ENCODE data around the gene CACNA1G.
A peak's percentile ranks its signal among the peaks of the same experiment; 100 is the strongest.

CACNA1G gene

DNA sequence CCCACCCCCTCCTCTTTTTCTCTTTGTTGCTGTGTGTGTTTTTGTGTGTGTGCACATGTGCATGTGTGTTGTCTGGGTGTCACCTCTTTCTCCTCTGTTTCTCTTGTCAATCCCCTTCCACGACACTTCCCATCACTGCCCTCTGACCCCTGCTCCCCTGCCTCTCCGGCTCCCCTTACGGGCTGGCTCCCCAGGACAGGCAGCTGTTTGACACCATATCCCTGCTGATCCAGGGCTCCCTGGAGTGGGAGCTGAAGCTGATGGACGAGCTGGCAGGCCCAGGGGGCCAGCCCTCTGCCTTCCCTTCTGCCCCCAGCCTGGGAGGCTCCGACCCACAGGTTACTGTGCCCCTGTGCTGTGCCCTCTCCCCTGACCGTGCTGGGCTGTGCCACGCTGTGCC lies 59.0 kb downstream of the CACNA1G start:
- no peak for DNase-seq (ENCODE audit: extremely low read depth, low read depth)
- TF ChIP-seq, protein P1, sequence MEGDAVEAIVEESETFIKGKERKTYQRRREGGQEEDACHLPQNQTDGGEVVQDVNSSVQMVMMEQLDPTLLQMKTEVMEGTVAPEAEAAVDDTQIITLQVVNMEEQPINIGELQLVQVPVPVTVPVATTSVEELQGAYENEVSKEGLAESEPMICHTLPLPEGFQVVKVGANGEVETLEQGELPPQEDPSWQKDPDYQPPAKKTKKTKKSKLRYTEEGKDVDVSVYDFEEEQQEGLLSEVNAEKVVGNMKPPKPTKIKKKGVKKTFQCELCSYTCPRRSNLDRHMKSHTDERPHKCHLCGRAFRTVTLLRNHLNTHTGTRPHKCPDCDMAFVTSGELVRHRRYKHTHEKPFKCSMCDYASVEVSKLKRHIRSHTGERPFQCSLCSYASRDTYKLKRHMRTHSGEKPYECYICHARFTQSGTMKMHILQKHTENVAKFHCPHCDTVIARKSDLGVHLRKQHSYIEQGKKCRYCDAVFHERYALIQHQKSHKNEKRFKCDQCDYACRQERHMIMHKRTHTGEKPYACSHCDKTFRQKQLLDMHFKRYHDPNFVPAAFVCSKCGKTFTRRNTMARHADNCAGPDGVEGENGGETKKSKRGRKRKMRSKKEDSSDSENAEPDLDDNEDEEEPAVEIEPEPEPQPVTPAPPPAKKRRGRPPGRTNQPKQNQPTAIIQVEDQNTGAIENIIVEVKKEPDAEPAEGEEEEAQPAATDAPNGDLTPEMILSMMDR (IDR thresholded peaks at IDR 0.05; ENCODE audit: low read depth, low read length, missing control alignments), result no peak
- no peak overlapping the region for H3K4me3 ChIP-seq (replicated peaks; ENCODE audit: low read depth, low read length)

DNA sequence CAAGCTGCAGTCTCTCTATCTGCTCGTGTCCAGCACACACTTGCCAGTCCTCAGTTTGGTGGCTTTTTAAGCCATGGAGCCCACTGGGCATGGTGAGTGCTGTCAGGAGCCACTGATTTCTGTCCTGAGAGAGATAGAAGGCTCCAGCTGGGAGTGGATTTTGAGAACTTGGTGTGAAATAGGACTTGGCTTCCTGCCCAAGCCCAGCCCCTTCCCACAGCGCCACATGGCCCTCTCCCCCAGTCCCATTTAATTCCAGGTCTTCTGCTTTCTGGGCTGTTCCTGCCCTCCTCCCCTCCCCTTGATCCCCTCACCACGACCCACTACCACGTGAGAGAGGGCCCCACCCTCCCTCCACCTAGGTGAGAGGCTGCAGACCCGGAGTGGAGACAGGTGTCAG lies 59.7 kb downstream of the CACNA1G start:
- DNase-seq (ENCODE audit: extremely low read depth, low read depth), result no peak
- TF ChIP-seq, protein P1 (IDR thresholded peaks at IDR 0.05; ENCODE audit: low read depth, low read length, missing control alignments), result no peak
- H3K4me3 ChIP-seq (replicated peaks; ENCODE audit: low read depth, low read length), result no peak overlapping the region

DNA sequence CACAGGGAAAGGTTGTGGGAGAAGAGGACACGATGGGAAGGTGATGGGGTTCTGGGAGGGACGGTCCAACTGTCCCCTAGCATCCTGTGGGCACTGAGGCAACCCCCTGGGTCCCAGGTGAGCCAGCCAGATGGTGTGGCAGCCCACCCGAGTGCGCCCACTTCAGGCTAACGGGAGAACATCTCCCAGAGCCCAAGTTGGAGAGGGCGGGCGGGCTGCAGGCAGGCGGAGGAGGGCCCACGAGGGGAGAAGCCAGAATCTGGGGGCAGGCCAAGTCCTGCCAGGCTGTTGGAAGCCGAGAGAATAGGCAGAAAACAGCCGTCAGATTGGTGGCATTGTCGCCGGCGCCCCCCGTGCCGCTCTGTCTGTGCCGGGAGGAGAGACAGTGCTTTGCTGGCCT lies 60.3 kb downstream of the CACNA1G start:
- TF ChIP-seq, protein P1 (IDR thresholded peaks at IDR 0.05; ENCODE audit: low read depth, low read length, missing control alignments), result peak; percentile 24
- DNase-seq (ENCODE audit: extremely low read depth, low read depth), result no peak
- no peak overlapping the region for H3K4me3 ChIP-seq (replicated peaks; ENCODE audit: low read depth, low read length)

DNA sequence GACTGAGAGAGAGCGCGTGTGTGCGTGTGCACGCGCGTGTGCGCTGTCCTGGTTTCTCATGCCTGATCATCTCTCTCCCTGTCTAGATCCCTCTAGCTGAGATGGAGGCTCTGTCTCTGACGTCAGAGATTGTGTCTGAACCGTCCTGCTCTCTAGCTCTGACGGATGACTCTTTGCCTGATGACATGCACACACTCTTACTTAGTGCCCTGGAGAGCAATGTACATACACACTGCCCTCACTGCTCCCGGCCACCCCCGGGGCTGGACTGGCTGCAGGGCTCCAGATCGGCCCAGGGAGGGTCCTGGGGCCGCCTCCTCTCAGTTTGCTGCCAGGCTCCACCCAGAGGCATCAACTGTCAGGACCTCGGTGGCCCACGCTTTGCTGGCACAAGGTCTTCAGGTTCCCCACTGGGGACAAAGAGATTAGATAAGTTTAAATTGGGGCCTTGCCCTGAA lies 61.1 kb downstream of the CACNA1G start:
- TF ChIP-seq, protein P1 (IDR thresholded peaks at IDR 0.05; ENCODE audit: low read depth, low read length, missing control alignments), result no peak
- DNase-seq (ENCODE audit: extremely low read depth, low read depth), result no peak
- H3K4me3 ChIP-seq (replicated peaks; ENCODE audit: low read depth, low read length), result no peak overlapping the region

DNA sequence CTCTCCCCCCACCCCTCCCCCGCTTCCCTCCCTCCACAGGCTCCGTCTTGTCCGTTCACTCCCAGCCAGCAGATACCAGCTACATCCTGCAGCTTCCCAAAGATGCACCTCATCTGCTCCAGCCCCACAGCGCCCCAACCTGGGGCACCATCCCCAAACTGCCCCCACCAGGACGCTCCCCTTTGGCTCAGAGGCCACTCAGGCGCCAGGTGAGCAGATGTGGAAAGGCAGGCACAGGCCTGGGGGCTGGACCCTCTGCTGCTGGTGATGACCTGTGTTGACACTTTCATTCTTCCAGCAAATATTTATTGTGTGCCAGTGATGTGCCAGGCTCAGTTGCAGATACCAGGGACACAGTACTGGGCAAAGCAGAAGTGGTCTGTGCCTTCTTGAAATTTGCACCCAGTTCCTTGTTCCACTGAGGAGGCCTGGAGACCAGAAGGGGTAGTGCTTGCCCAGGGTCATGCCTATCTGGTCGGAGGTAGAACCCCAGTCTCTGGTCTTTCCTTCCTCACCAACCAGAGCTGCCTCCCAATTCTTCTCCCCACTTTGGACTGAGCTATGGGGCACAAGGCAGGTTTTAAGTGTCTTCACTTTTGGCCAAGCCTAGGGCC lies 63.9 kb downstream of the CACNA1G start:
- DNase-seq (ENCODE audit: extremely low read depth, low read depth), result no peak
- H3K4me3 ChIP-seq (replicated peaks; ENCODE audit: low read depth, low read length), result no peak overlapping the region
- TF ChIP-seq, protein P1 (IDR thresholded peaks at IDR 0.05; ENCODE audit: low read depth, low read length, missing control alignments), result no peak

DNA sequence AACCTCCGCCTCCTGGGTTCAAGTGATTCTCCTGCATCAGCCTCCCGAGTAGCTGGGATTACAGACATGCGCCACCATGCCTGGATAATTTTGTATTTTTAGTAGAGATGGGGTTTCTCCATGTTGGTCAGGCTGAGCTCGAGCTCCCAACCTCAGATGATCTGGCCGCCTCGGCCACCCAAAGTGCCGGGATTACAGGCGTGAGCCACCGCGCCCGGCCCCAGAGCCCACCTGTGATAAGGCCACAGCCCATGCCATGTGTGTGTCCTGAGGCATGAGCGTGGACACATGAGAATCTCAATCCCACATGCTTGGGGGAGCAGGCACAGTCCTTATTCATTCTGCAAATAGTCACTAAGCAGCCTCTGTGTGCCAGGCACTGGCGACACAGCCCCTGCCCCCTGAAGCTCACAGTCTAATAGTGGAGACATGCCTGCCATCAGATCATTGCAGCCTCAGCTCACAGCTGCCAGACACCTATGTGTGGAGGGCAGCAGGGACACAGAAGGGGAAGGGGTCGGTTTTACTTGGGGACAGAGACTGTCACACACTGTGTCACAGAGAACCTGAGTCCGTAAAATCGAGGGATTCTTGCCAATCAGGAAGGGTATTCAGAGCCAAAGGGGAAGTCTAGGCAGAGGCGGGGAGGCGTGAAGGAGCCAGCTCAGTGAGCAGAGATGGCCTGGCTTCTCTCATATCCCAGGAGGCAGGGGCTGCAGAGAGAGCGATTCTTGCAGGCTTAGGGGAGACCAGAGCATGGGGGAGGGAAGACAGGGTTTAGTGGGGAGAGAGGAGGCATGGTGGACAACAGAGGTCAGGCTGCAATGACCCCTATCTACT lies 64.7 kb downstream of the CACNA1G start:
- no peak overlapping the region for H3K4me3 ChIP-seq (replicated peaks; ENCODE audit: low read depth, low read length)
- TF ChIP-seq, protein P1 (IDR thresholded peaks at IDR 0.05; ENCODE audit: low read depth, low read length, missing control alignments), result no peak
- no peak for DNase-seq (ENCODE audit: extremely low read depth, low read depth)
